ENCODE measurements around the gene TCF15.

DNA sequence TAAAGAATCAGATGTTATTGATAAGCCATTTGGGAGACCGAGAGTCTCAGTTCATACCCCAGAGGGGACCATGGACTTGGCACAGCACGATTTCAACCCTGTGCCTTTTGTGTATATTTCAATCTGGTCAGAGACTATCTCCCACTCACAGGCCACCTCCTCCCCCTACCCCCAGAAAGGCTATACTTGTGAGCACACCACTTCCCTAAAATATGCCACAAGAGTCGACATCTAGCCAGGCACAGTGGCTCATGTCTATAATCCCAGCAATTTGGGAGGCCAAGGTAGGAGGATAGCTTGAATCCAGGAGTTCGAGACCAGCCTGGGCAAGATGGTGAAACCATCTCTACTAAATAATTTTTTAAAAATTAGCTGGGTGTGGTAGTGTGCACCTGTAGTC, 13.6 kb upstream of the TCF15 start:
- TF ChIP-seq, protein P1, sequence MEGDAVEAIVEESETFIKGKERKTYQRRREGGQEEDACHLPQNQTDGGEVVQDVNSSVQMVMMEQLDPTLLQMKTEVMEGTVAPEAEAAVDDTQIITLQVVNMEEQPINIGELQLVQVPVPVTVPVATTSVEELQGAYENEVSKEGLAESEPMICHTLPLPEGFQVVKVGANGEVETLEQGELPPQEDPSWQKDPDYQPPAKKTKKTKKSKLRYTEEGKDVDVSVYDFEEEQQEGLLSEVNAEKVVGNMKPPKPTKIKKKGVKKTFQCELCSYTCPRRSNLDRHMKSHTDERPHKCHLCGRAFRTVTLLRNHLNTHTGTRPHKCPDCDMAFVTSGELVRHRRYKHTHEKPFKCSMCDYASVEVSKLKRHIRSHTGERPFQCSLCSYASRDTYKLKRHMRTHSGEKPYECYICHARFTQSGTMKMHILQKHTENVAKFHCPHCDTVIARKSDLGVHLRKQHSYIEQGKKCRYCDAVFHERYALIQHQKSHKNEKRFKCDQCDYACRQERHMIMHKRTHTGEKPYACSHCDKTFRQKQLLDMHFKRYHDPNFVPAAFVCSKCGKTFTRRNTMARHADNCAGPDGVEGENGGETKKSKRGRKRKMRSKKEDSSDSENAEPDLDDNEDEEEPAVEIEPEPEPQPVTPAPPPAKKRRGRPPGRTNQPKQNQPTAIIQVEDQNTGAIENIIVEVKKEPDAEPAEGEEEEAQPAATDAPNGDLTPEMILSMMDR (IDR thresholded peaks at IDR 0.05; ENCODE audit: borderline replicate concordance, extremely low read depth, low read length, poor library complexity, severe bottlenecking): no peak
- TF ChIP-seq EZH2 (IDR thresholded peaks at IDR 0.05; ENCODE audit: borderline replicate concordance, low read depth, low read length, severe bottlenecking): no peak

Measured in DND-41 (cell line).